NCI-H2196 treated with DMSO at 0.1 percent for 48 hours (cell line): Measurements from ENCODE around the gene PSMD14.
"Not testable (repeated sequence)": the region's sequence is repeated elsewhere in the genome, so short reads cannot be mapped to it uniquely, and the experiment has no call there.

Experiments used
- DNase-seq: peaks from one replicate; lab custom pipeline; 2025; ENCODE audit not compliant: unreplicated experiment; lab: John Stamatoyannopoulos, UW

Gene PSMD14

DNA sequence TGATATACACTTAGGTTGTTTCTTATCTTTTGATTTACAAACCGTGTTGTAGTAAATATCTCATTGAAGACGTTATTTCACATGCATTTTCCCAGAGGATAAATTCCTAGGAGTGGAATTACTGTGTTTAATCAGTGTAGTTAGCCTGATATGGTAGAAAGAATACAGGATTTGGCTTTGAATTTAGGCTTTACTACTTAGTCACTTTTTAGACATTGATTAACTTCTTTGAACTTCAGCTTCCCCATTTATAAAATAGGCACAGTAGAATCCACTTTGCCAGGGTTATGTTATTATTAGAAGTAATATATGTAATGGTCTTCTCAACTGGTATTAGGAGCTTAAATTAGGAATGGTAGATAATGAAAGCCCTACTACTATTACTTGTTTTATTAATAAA is 27.4 kb downstream of the PSMD14 start:
- DNase-seq: no peak

GRCh38 chr2:161337247-161337646 is 29.0 kb downstream of the PSMD14 start:
- DNase-seq: no peak

- not testable (repeated sequence) for DNase-seq
Measured at GRCh38 chr2:161339532-161339931, 31.3 kb downstream of the PSMD14 start.

- DNase-seq: not testable (repeated sequence)
Measured at GRCh38 chr2:161340930-161341413, 32.7 kb downstream of the PSMD14 start.

- DNase-seq: no peak
Measured at GRCh38 chr2:161343235-161343634, 35.0 kb downstream of the PSMD14 start.

DNA sequence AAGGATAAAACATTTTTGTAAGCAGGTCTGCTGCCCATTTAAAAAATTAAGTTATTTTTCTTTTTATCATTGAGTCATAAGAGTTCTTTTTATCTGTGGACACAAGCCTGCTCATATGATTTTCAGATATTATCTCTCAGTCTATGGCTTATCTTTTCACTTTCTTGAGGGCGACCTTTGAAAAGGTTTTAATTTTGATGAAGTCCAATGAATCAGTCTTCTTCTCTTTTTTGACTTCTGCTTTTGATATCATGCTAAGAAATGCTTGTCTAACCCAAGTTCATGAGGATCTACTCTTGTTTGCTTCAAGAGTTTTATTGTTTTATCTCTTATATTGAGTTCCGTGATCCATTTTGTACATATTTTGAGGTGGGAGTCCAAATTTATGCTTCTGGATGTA is 36.5 kb downstream of the PSMD14 start:
- DNase-seq: no peak

DNA sequence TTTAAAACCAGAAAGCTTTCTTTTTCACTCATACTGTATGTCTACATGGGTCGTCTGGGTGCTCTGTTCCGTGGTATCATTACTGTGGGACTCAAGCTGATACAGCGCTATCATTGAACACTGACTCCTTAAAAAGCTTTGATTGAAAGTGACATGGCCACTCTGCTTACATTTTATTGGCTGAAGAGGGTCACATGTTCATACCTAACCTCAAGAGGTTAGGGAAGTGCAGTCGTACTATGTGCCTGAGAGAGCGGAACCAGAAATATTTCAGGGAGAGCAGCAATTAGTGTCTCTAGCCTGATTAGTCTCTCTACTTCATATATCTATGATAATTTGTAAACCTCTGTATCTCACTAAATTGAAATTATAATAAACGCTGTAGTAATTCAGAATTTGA is 43.5 kb downstream of the PSMD14 start:
- no peak for DNase-seq

GRCh38 chr2:161352719-161353118 is 44.5 kb downstream of the PSMD14 start:
- no peak for DNase-seq

- DNase-seq: no peak
Measured at GRCh38 chr2:161353543-161353942, 45.3 kb downstream of the PSMD14 start.

- no peak for DNase-seq
Measured at GRCh38 chr2:161354106-161354505, 45.9 kb downstream of the PSMD14 start.

DNA sequence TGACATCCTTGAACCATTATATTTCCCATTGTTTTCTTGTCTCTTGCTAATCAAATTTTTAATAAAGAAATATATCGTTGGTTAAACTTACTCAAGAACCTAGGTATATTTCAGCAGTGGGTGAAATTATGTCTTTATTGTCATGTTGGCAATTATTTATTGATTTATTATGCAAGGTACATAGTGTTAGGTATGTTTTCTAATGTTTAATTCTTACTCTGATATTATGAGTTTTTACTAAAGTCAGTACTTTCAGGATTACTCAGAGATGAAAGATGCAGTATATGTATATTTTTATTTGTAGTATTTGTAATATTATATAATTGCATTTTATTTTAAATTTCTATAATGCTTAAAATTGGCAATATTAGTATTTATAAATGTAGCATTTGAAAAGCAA is 46.9 kb downstream of the PSMD14 start:
- DNase-seq: no peak

GRCh38 chr2:161355983-161356382 is 47.8 kb downstream of the PSMD14 start:
- DNase-seq: no peak

DNA sequence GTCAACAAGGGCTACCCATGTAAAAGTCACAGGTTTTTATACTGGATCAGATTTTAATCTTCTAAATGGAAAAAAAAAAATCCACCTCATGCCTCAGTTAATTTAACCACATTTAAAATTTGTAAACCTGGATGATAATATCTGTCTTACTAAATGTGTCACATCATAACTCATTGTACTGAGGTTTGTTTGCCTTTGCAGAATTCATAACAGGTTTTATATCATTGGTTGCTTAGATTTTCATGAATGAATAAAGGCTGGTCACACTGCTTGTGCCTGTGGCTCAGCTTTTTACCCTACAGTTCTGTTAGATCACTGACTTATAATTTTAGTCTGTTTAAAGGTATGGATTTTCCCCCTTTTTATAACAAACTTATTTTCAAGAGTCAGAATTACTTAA is 48.9 kb downstream of the PSMD14 start:
- no peak for DNase-seq

GRCh38 chr2:161358838-161359237 is 50.6 kb downstream of the PSMD14 start:
- no peak for DNase-seq

GRCh38 chr2:161360095-161360654 is 52.0 kb downstream of the PSMD14 start:
- not testable (repeated sequence) for DNase-seq

GRCh38 chr2:161362568-161363166 is 54.4 kb downstream of the PSMD14 start:
- no peak for DNase-seq

DNA sequence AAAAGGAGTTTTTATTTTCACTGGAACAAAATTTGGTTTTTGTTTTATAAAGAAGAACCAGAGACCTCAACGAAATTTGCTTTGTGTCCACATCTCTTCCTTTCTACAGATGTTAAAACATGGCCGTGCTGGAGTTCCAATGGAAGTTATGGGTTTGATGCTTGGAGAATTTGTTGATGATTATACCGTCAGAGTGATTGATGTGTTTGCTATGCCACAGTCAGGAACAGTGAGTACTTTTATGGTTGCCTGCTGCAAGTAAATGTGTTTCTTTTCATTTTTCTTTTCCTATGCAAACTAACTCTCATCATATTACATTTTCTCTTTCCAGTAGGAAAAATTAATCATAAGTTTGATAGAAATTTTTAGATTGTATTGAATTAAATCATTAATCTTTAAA is 59.5 kb downstream of the PSMD14 start:
- no peak for DNase-seq

DNA sequence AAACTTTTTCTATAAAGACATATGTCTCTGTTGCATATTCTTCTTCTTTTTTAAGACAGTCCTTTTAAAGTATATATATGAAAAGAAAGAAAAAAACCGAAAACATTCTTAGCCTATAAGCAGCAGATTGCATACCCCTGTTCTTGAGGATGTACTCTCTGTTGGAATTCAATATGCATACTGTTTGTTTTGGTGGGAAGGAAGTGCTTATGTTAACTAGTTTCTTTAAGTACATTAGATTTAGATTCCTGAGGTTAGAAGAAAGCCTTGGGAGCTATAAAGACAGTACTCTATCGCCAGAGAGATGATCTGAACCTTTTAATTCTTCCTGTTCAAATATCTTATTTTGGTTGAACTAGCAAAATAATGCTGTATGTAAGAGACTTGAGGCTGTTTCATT is 61.1 kb downstream of the PSMD14 start:
- DNase-seq: no peak

DNA sequence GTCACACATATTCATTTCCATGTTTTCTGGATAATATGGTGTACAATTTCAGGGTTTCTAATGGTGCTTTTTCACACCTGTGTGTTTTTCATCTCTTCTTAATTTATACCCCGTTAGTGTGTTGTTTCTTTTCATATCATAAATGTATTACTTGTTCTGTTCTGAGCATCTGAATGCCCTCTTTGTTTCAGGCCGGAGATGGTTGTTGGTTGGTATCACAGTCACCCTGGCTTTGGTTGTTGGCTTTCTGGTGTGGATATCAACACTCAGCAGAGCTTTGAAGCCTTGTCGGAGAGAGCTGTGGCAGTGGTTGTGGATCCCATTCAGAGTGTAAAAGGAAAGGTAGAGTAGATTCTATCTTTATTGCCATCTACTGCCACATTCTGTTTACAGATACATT is 62.8 kb downstream of the PSMD14 start:
- DNase-seq: no peak

DNA sequence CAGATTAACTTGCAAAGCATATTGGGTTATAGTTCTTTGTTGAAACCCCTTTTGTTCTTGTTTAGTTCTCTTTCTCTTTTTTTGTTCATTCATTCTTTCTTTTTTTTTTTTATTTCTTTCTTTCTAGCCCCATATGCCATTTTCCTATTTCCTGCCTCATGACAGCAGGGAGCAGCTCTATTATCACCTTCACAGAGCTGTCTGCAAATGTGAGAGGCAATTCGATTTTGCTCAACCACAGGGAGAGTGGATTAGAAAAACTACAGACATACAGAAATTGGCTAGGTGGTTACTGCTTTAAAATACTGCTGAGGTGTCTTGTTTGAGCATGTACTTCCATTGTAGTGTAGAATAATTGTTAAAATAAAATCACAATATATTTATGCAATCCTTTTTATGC is 63.6 kb downstream of the PSMD14 start:
- no peak for DNase-seq

DNA sequence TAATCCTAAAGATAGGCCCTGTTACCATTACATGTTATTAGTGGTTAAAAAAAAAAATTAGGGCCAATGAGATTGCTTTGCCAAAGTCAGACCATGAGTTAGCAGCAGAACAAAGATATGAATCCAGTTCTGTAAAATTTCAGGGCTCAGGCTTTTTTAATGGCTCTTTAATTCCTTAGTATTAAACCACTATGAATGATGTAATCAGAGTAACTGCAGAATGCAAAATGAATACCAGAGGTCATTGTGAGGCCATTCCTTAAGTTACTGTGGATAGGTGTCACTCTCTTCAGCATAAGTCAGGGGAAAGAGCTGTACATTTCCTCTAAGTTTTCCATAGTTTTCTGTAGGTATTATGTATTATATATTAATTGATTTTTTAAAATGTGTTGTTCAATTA is 65.7 kb downstream of the PSMD14 start:
- DNase-seq: no peak

DNA sequence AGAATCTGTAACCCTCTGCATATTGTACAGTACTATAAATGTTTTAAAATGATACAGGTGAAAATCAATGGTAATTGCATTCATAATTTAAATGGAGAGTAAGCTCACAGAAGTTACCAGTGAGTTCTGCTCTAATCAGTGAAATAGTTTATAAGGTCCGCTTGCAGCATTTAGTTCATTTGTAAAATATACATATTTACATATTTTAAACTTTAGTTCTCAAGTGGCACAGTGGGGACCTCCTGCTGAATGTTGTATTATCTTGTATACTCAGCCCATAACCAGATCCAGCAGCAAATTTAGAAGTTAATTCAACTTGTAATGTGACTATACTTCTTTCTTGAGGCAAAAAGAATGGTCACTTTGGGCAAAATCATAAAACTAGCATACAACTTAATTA is 66.2 kb downstream of the PSMD14 start:
- DNase-seq: no peak

DNA sequence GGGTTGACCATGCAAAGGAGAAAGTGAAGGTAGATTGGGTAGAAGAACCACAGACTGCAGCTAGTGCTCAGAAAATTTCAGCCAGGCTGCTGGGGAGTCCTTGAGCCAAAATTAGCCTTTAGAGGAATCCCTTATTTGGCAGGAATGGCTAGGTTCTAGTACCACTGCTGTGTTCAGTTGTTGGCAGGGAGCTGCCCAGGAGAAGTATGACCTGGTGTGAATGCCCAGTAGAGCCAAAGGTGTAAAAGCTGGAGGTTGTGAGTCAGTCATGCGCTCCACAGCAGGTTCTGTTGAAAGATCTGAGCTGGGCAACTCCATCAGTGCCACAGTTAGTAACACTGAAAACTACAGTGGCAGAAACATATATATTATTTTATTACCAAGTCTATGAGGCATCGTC is 71.5 kb downstream of the PSMD14 start:
- no peak for DNase-seq
